K562 (cell line): ENCODE measurements around the gene HECW1. TPM values are rescaled to one million over a fixed set of nuclear protein-coding genes. Genes with fewer than 3 reads are reported as not detected.

Source experiments
- CEBPG ChIP-seq, 3 experiments: fragments of 200-800 bp in 1 of 3; sonication (Bioruptor generic) in 1 of 3; sonication (generic) in 1 of 3; formaldehyde crosslinking in 1 of 3; IDR thresholded peaks in 2 of 3; conservative IDR thresholded peaks in 1 of 3; 2 replicates each; pipeline versions ENCODE4 v1.6.1 to v1.8.0; 2016 to 2022; ENCODE audit warnings: missing compliant biosample characterization in 2 of 3, missing genetic modification characterization in 2 of 3, mild to moderate bottlenecking in 1 of 3, missing genetic modification reagents in 1 of 3
- CUX1 ChIP-seq: fragments of 200-800 bp; sonication (Bioruptor generic); IDR thresholded peaks from 2 replicates; pipeline ENCODE4 v1.6.1; 2016; ENCODE audit warnings: missing genetic modification characterization, missing compliant biosample characterization
- DPF2 ChIP-seq: fragments of 450-650 bp; IDR thresholded peaks from 2 replicates; pipeline ENCODE4 v1.6.1; 2016
- HDAC6 ChIP-seq: IDR thresholded peaks from 2 replicates; pipeline ENCODE4 v1.6.1; 2012; ENCODE audit warnings: low read depth, mild to moderate bottlenecking, control low read depth, inconsistent platforms, low read length, moderate library complexity
- MYBL2 ChIP-seq, 2 experiments: fragments of 450-650 bp in 1 of 2; sonication (generic) in 1 of 2; formaldehyde crosslinking in 1 of 2; IDR thresholded peaks; 2 replicates each; pipeline versions ENCODE4 v1.6.1 to v1.8.1; 2017 to 2022; ENCODE audit warnings: borderline replicate concordance in 1 of 2, inconsistent platforms in 1 of 2, low read depth in 1 of 2, mild to moderate bottlenecking in 1 of 2, missing genetic modification reagents in 1 of 2, moderate library complexity in 1 of 2
- NFRKB ChIP-seq: fragments of 450-650 bp; IDR thresholded peaks from 2 replicates; pipeline ENCODE4 v1.6.1; 2016; ENCODE audit warnings: low read depth
- RAD51 ChIP-seq: fragments of 450-650 bp; IDR thresholded peaks from 2 replicates; pipeline ENCODE4 v1.7.1; 2016; ENCODE audit warnings: low read depth, mild to moderate bottlenecking, borderline replicate concordance
- ZBTB40 ChIP-seq, 2 experiments: fragments of 450-650 bp in 1 of 2; sonication (generic) in 1 of 2; formaldehyde crosslinking in 1 of 2; IDR thresholded peaks; 2 replicates each; pipeline versions ENCODE4 v1.7.1 to v1.9.0; 2016 to 2022; ENCODE audit warnings: inconsistent platforms in 1 of 2, mild to moderate bottlenecking in 1 of 2, missing genetic modification reagents in 1 of 2
- ZNF785 ChIP-seq: fragments of 250-450 bp; sonication (Bioruptor Pico); IDR thresholded peaks from 2 replicates; pipeline ENCODE4 v1.4.0; 2020; ENCODE audit warnings: mild to moderate bottlenecking
- polyA plus RNA-seq, 8 experiments: library from polyadenylated mRNA; depleted of rRNA in 4 of 8; stranded (reverse) in 5 of 8; unstranded in 3 of 8; fragments of >200 nt; fragmentation: Nextera tagmentation in 2 of 8; fragmentation: Illumina TruSeq in 1 of 8; extraction: Ambion mirVana in 2 of 8; extraction: Trizol in 1 of 8; gene quantifications; 2 replicates each; pipeline versions ENCODE4 v1.2.1 to v1.2.3, GENCODE V29; 2011 to 2014; ENCODE audit warnings: inconsistent platforms in 1 of 8, missing spikeins in 1 of 8
- total RNA-seq, 7 experiments: library from RNA; depleted of rRNA in 6 of 7; stranded (reverse); fragments of >200 nt in 6 of 7; fragmentation: Illumina TruSeq in 2 of 7; extraction: Trizol in 2 of 7; gene quantifications; 2 replicates each; pipeline versions ENCODE4 v1.2.1 to v1.2.3, GENCODE V29; 2011 to 2021; ENCODE audit warnings: low replicate concordance in 1 of 7

Gene HECW1
- total and polyA plus RNA-seq, 9 of the 15 experiments (the other 6 are each of a cell fraction or from before 2014, with no cell fraction given), result 0.07 to 0.31 (median 0.13) TPM; not detected in 4

GRCh38 chr7:43234073-43234472 lies 121.6 kb downstream of the HECW1 start (continued):
- TF ChIP-seq ZBTB40 (IDR thresholded peaks at IDR 0.05) (no peak), ZBTB40 (CRISPR knock-in tag; IDR thresholded peaks at IDR 0.05) (no peak), CUX1 (CRISPR knock-in tag) (no peak), MYBL2 (IDR thresholded peaks at IDR 0.05; ENCODE audit: low read depth) (no peak), MYBL2 (CRISPR knock-in tag; IDR thresholded peaks at IDR 0.05; ENCODE audit: borderline replicate concordance) (no peak), NFRKB (no peak), DPF2 (no peak), ZNF785 (CRISPR knock-in tag) (no peak), CEBPG (CRISPR knock-in tag; IDR thresholded peaks at IDR 0.05) (no peak), CEBPG (tag; conservative IDR thresholded peaks at IDR 0.05 in 1 of 2, IDR thresholded peaks at IDR 0.05 in 1 of 2) (no peak), HDAC6 (no peak), RAD51 (no peak)
